G401.6 (cell line): ENCODE results near the gene NUP98.
"Not testable (repeated sequence)": the region's sequence is repeated elsewhere in the genome, so short reads cannot be mapped to it uniquely, and the experiment has no call there.

Experiments used
- FAIRE-seq: peaks from 2 replicates; lab custom pipeline; 2012; peaks lifted over from hg19 to GRCh38; lab: Jason Lieb, UNC

Gene NUP98

GRCh38 chr11:3825473-3826154 lies 28.3 kb upstream of the NUP98 start:
- FAIRE-seq: no peak

- FAIRE-seq: peak; percentile 78
Measured at GRCh38 chr11:3824714-3825472, 27.5 kb upstream of the NUP98 start.

GRCh38 chr11:3823762-3824506 lies 26.6 kb upstream of the NUP98 start:
- FAIRE-seq: no peak

DNA sequence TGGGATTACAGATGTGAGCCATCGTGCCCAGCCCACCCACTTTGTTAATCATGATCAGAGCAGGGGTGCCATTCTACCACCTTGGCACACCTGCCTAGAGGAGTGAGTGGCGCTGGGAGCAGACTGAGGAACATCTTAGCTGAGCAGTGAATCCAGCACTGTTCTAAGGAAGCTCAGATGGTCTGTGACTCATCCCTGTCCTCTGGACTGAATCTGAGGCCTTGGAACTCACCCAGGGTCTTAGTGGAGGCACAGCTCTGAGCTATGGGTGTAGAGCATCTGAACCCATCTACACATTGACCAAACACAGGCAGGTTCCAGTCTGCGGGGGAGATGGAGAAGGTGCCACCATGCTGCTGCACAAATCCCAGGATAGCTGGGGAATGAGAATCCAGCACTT lies 25.9 kb upstream of the NUP98 start:
- FAIRE-seq: no peak

DNA sequence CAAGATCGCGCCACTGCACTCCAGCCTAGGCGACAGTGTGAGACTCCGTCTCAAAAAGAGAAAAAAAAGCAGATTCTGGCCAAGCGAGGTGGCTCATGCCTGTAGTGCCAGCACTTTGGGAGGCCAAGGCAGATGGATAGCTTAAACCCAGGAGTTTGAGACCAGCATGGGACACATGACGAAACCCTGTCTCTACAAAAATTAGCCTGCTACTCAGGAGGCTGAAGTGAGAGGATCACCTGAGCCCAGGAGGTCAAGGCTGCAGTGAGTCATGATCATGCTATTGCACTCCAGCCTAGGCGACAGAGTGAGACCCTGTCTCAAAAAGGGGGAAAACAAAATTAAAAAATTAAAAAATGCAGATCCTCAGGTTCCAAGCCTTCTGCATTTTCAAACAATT lies 25.0 kb upstream of the NUP98 start:
- no peak for FAIRE-seq

DNA sequence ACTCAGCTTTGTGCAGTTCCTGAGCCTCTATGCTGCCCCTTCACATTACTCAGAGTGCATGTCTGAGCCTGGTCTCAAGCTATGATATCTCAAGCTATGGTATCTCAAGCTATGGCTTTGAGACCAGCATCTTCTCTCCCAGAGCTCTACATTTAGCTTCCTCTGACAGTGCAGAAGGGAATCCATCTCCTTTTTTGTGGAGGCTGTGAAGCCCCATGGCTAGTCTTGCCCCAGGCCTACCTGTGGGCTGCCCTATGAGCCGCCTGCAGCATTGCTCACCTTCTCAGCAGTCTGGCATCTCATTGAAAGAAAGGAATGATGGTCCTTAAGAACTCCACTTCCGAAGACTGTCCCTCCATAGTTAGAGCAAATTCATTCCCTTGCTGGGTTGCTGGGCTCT lies 23.6 kb upstream of the NUP98 start:
- no peak for FAIRE-seq

DNA sequence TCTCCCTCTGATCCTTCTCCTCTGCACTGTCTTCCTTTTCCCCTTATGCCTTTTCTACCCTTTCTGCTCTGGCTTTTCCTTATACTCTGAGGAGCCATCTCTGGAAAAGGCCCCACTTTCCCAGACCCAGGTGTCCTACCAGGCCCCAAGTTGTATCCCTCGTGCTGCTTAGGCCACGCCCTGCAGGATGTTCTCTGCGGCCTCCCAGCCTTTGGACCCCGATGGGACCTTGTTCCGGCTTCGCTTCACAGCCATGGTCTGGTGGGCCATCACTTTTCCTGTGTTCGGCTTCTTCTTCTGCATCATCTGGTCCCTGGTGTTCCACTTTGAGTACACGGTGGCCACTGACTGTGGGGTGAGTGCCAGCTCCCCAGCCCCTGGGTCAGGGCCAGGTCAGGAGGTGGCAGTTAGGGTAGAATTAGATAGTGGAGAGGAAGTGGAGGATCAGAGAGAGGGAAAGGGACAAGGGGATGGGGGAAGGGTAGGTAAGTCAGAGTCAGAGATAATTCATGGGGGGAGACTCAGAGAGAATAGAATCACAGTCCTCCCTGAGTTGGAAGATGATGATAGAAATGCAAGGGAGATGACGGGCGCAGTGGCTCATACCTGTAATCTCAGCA lies 19.9 kb upstream of the NUP98 start:
- FAIRE-seq: no peak

- FAIRE-seq: no peak
Measured at GRCh38 chr11:3816673-3817072, 19.3 kb upstream of the NUP98 start.

DNA sequence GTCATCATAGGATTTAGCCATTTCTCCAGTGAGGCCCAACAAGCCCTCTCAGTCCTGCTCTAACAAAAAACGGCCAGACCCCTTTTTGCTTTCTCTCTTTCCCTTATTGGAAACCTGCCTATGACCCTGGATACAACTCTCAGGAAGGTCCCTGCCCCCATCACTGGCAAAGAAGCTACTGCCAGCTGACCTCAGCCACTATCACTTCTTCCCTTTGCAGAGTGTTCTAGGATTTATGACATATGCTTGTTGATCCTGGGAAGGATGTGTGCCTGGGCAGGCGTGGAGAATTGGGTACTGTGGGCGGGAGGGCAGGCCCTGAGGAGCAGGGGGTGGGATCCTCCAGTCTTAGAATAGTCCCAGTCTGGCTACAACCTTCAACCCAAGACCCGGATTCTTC lies 18.5 kb upstream of the NUP98 start:
- FAIRE-seq: no peak

DNA sequence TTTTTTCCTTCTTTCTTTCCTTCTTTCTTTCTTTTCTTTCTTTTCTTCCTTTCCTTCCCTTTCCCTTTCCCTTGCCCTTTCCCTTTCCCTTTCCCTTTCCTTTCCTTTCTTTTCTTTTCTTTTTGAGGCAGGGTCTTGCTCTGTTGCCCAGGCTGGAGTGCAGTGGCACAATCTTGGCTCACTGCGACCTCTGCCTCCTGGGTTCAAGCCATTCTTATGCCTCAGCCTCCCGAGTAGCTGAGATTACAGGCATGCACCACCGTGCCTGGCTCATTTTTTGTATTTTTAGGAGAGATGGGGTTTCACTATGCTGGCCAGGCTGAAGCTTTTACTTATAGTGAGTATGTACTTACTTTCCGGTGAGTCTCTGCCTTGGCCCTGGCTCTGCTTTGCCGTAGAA lies 17.5 kb upstream of the NUP98 start:
- FAIRE-seq: not testable (repeated sequence)

DNA sequence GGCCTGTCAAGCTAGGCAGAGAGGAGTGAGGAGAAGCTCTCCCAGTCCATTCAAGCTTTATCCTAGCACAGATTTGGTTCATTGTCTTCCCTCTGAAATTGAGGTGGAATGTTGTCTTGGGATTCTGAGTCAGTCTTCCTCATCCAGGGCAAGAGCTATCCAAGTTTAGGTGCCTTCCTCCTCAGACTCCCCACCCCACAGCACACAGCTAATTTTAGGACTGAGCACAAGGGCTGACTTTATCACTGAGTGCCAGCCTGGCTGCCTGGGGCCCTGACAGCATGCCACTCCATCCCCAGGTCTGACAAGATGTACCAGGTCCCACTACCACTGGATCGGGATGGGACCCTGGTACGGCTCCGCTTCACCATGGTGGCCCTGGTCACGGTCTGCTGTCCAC lies 13.6 kb upstream of the NUP98 start:
- FAIRE-seq: no peak

GRCh38 chr11:3810446-3810845 lies 13.1 kb upstream of the NUP98 start:
- no peak for FAIRE-seq

GRCh38 chr11:3809624-3809928 lies 12.2 kb upstream of the NUP98 start:
- no peak for FAIRE-seq

GRCh38 chr11:3808861-3809623 lies 11.7 kb upstream of the NUP98 start:
- FAIRE-seq: peak; percentile 81

- FAIRE-seq: no peak
Measured at GRCh38 chr11:3807909-3808860, 10.8 kb upstream of the NUP98 start, which contains the start of gene PGAP2. PGAP2 (plus strand) TSS chr11:3808560; CDS start chr11:3811260, 2,700 bp downstream.

DNA sequence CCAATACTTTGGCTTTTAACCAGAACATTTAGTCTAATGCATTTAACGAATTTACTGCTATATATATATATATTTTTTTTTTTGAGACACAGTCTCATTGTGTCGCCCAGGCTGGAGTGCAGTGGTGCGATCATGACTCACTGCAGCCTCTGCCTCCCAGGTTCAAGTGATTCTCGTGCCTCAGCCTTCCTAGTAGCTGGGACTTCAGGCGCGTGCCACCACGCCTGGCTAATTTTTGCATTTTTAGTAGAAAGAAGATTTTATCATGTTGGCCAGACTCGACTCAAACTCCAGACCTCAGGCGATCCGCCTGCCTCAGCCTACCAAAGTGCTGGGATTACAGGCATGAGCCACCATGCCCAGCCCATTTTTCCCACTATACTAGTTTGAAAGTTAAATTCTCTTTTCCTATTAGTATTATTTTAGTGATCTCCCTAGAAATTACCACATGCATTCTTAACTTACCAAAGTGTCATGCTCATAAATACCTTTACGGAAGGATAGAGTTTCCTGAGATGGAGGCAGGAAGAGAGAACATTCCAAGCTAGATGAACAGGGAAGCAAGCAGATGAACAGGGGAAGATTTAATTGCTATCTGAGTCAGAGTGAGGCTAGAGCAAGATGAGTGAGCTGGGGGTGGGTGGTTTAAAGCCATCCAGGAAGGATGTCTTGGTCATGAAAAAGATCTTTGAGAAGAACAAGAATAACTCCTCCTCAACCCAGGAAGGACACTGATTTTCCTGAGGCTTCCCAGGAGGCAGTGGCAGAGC lies 6.6 kb upstream of the NUP98 start:
- FAIRE-seq: no peak

- FAIRE-seq: no peak
Measured at GRCh38 chr11:3802011-3802790, 4.8 kb upstream of the NUP98 start.

DNA sequence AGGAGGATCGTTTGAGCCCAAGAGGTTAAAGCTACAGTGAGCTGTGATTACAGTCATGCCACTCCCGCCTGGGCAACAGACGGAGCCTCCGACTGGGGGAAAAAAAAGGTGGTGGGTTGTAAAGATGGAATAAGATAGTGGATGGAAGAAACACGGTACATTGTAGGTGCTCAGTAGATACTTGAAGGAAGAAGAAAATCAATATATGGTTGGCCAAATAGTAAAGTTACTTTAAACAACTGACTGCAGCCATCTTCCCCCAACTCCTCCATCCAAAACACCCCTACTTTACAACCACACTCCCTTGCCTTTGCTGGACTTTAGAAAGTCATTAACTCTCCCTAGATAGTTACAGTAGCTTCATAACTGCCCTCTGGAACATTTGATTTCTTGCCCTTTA lies 2.5 kb upstream of the NUP98 start:
- FAIRE-seq: no peak

- no peak for FAIRE-seq
Measured at GRCh38 chr11:3799143-3799542, 1.8 kb upstream of the NUP98 start.
